ENCODE results near the gene NTN1. TPM values are rescaled to one million over a fixed set of nuclear protein-coding genes. Genes with fewer than 3 reads are reported as not detected.

NTN1 gene
- total and polyA plus RNA-seq, 2 donors from 2014 or later: 1.8 TPM

GRCh38 chr17:9004132-9004960 is 17.0 kb upstream of the NTN1 start:
- no peak overlapping the region for H3K9ac ChIP-seq (ENCODE audit: low read length in 3 of 3)
- H3K4me1 ChIP-seq (ENCODE audit: control insufficient read depth in 2 of 3, insufficient read depth in 2 of 3, low read depth in 1 of 3, low read length in 3 of 3): peaks cover 0 to 4% (median 2%) of the 10 kb centered on the region in 3 donors
- H3K27ac ChIP-seq (ENCODE audit: low read depth in 2 of 2, low read length in 2 of 2): no peak overlapping the region
- FAIRE-seq (no peak), DNase-seq (no peak)
- H3K36me3 ChIP-seq (ENCODE audit: control insufficient read depth in 2 of 3, insufficient read depth in 3 of 3, low read length in 3 of 3): no peaks in the 10 kb centered on the region
- intact Hi-C loops (cut with DNase I): no loop called here
- no peak for TF ChIP-seq CTCF (IDR thresholded peaks at IDR 0.05; ENCODE audit: borderline replicate concordance, extremely low read depth, insufficient read depth)
- H3K9me3 ChIP-seq (ENCODE audit: control insufficient read depth in 2 of 3, insufficient read depth in 1 of 3, low read length in 3 of 3): peaks cover 0 to 2% (median 0%) of the 10 kb centered on the region in 3 donors
- H3K4me3 ChIP-seq (ENCODE audit: low read length in 3 of 3): no peak overlapping the region
- H3K27me3 ChIP-seq (ENCODE audit: control insufficient read depth, insufficient read depth, low read length): peaks cover 27% of the 10 kb centered on the region

DNA sequence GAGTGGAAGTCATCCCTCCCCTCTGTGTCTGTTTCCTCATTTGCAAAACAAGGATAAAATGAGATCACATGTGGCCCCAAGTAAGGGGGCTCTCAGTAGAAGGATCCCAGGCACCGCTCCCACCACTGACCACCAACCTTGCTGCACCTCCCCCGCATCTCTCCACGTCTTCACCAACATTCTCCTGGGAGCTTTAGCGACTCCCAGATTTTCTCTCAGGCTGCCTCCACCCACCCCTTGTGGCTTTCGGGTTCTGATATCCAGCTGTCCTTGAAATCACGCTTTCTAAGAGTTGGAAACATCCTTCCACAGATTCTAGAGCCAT is 16.4 kb upstream of the NTN1 start:
- TF ChIP-seq CTCF (IDR thresholded peaks at IDR 0.05; ENCODE audit: borderline replicate concordance, extremely low read depth, insufficient read depth): no peak

GRCh38 chr17:9006175-9006767 is 15.0 kb upstream of the NTN1 start:
- Histone ChIP-seq H3K27me3 (ENCODE audit: control insufficient read depth, insufficient read depth, low read length) (peaks cover 27% of the 10 kb centered on the region), H3K9me3 (ENCODE audit: control insufficient read depth in 2 of 3, insufficient read depth in 1 of 3, low read length in 3 of 3) (no peaks in the 10 kb centered on the region), H3K4me1 (ENCODE audit: control insufficient read depth in 2 of 3, insufficient read depth in 2 of 3, low read depth in 1 of 3, low read length in 3 of 3) (peaks cover 0 to 4% (median 2%) of the 10 kb centered on the region in 3 donors), H3K27ac (ENCODE audit: low read depth in 2 of 2, low read length in 2 of 2) (no peak overlapping the region), H3K9ac (ENCODE audit: low read length in 3 of 3) (no peak overlapping the region), H3K4me3 (ENCODE audit: low read length in 3 of 3) (no peak overlapping the region), H3K36me3 (ENCODE audit: control insufficient read depth in 2 of 3, insufficient read depth in 3 of 3, low read length in 3 of 3) (no peaks in the 10 kb centered on the region)
- intact Hi-C loops (cut with DNase I): no loop called here
- FAIRE-seq: no peak
- DNase-seq: no peak
- no peak for TF ChIP-seq CTCF (IDR thresholded peaks at IDR 0.05; ENCODE audit: borderline replicate concordance, extremely low read depth, insufficient read depth)

More for the DNA sequence above, 16.4 kb upstream of the NTN1 start:
- Histone ChIP-seq H3K4me3 (ENCODE audit: low read length in 3 of 3) (no peak overlapping the region), H3K4me1 (ENCODE audit: control insufficient read depth in 2 of 3, insufficient read depth in 2 of 3, low read depth in 1 of 3, low read length in 3 of 3) (peaks cover 0 to 4% (median 2%) of the 10 kb centered on the region in 3 donors), H3K27ac (ENCODE audit: low read depth in 2 of 2, low read length in 2 of 2) (no peak overlapping the region), H3K36me3 (ENCODE audit: control insufficient read depth in 2 of 3, insufficient read depth in 3 of 3, low read length in 3 of 3) (no peaks in the 10 kb centered on the region), H3K9me3 (ENCODE audit: control insufficient read depth in 2 of 3, insufficient read depth in 1 of 3, low read length in 3 of 3) (peaks cover 0 to 2% (median 0%) of the 10 kb centered on the region in 3 donors), H3K27me3 (ENCODE audit: control insufficient read depth, insufficient read depth, low read length) (peaks cover 27% of the 10 kb centered on the region), H3K9ac (ENCODE audit: low read length in 3 of 3) (no peak overlapping the region)
- intact Hi-C loops (cut with DNase I): no loop called here
- no peak for FAIRE-seq
- no peak for DNase-seq
